Measurements from ENCODE around the gene CERS4. TPM values are rescaled to one million over a fixed set of nuclear protein-coding genes. Genes with fewer than 3 reads are reported as not detected.
A peak's percentile ranks its signal among the peaks of the same experiment; 100 is the strongest.

The CERS4 gene
- total RNA-seq, 1 donor from 2014 or later: 17.7 TPM

- H3K27me3 ChIP-seq (ENCODE audit: control insufficient read depth in 3 of 3, insufficient read depth in 3 of 3, low read length in 3 of 3): no peaks in the 10 kb centered on the region
- H3K9me3 ChIP-seq (ENCODE audit: control insufficient read depth in 3 of 3, low read length in 3 of 3): no peaks in the 10 kb centered on the region
- H3K4me3 ChIP-seq (ENCODE audit: low read length in 3 of 3): no peak overlapping the region
- peaks cover 0 to 11% (median 10%) of the 10 kb centered on the region in 3 donors for H3K4me1 ChIP-seq (ENCODE audit: control insufficient read depth in 3 of 3, insufficient read depth in 3 of 3, low read length in 3 of 3)
- H3K27ac ChIP-seq (ENCODE audit: low read depth, low read length): no peak overlapping the region
- H3K36me3 ChIP-seq (ENCODE audit: control insufficient read depth in 3 of 3, insufficient read depth in 3 of 3, low read length in 3 of 3): no peaks in the 10 kb centered on the region
- peak overlapping the region in 1 of 3 donors; percentile 40 for H3K9ac ChIP-seq (ENCODE audit: low read depth in 1 of 3, low read length in 3 of 3)
Measured at GRCh38 chr19:8250596-8250995, 41.4 kb downstream of the CERS4 start.

GRCh38 chr19:8251025-8251472 is 41.9 kb downstream of the CERS4 start:
- Histone ChIP-seq H3K9me3 (ENCODE audit: control insufficient read depth in 3 of 3, low read length in 3 of 3) (no peaks in the 10 kb centered on the region), H3K4me3 (ENCODE audit: low read length in 3 of 3) (no peak overlapping the region), H3K36me3 (ENCODE audit: control insufficient read depth in 3 of 3, insufficient read depth in 3 of 3, low read length in 3 of 3) (peaks cover 1 to 2% (median 2%) of the 10 kb centered on the region in 3 donors), H3K27ac (ENCODE audit: low read depth, low read length) (no peak overlapping the region), H3K9ac (ENCODE audit: low read depth in 1 of 3, low read length in 3 of 3) (peak overlapping the region in 1 of 3 donors; percentile 40), H3K27me3 (ENCODE audit: control insufficient read depth in 3 of 3, insufficient read depth in 3 of 3, low read length in 3 of 3) (no peaks in the 10 kb centered on the region), H3K4me1 (ENCODE audit: control insufficient read depth in 3 of 3, insufficient read depth in 3 of 3, low read length in 3 of 3) (peaks cover 0 to 11% (median 10%) of the 10 kb centered on the region in 3 donors)

DNA sequence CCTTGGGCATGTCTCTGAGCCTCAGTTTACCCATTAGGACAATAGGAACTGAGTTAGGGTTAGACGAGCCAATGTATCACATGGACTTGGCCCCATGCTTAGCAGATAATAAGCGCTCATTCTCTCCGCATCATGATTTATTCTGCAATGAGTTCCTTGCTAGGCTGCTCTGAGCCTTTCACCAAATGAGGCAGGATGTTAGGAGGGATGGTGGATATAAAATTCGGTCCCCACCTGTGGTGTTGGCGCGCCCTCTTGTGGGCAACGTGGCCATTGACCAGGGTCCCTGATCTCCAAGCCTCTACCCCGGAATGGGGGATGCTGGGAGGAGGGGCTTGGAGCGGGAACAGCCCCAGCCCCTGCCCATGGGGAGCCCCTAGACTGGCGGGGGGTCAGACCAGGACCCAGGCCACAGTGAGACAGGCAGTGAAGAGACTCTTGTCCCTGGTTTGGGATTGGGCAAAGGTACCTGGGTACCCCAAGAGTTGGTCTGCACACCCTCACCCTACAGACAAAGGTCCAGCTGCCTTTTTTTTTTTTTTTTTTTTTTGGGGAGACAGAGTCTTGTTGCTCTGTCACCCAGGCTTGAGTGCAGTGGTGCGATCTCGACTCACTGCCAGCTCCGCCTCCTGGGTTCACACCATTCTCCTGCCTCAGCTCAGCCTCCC is 43.9 kb downstream of the CERS4 start:
- H3K9me3 ChIP-seq (ENCODE audit: control insufficient read depth in 3 of 3, low read length in 3 of 3): no peaks in the 10 kb centered on the region
- peaks cover 5 to 9% (median 7%) of the 10 kb centered on the region in 3 donors for H3K36me3 ChIP-seq (ENCODE audit: control insufficient read depth in 3 of 3, insufficient read depth in 3 of 3, low read length in 3 of 3)
- H3K27ac ChIP-seq (ENCODE audit: low read depth, low read length): no peak overlapping the region
- no peak overlapping the region for H3K9ac ChIP-seq (ENCODE audit: low read depth in 1 of 3, low read length in 3 of 3)
- H3K4me3 ChIP-seq (ENCODE audit: low read length in 3 of 3): no peak overlapping the region
- no peaks in the 10 kb centered on the region for H3K27me3 ChIP-seq (ENCODE audit: control insufficient read depth in 3 of 3, insufficient read depth in 3 of 3, low read length in 3 of 3)
- peaks cover 0 to 11% (median 10%) of the 10 kb centered on the region in 3 donors for H3K4me1 ChIP-seq (ENCODE audit: control insufficient read depth in 3 of 3, insufficient read depth in 3 of 3, low read length in 3 of 3)

GRCh38 chr19:8253678-8254077 is 44.5 kb downstream of the CERS4 start:
- peaks cover 0 to 11% (median 10%) of the 10 kb centered on the region in 3 donors for H3K4me1 ChIP-seq (ENCODE audit: control insufficient read depth in 3 of 3, insufficient read depth in 3 of 3, low read length in 3 of 3)
- H3K27ac ChIP-seq (ENCODE audit: low read depth, low read length): no peak overlapping the region
- no peaks in the 10 kb centered on the region for H3K9me3 ChIP-seq (ENCODE audit: control insufficient read depth in 3 of 3, low read length in 3 of 3)
- no peak overlapping the region for H3K9ac ChIP-seq (ENCODE audit: low read depth in 1 of 3, low read length in 3 of 3)
- H3K36me3 ChIP-seq (ENCODE audit: control insufficient read depth in 3 of 3, insufficient read depth in 3 of 3, low read length in 3 of 3): peaks cover 5 to 9% (median 7%) of the 10 kb centered on the region in 3 donors
- H3K27me3 ChIP-seq (ENCODE audit: control insufficient read depth in 3 of 3, insufficient read depth in 3 of 3, low read length in 3 of 3): no peaks in the 10 kb centered on the region
- no peak overlapping the region for H3K4me3 ChIP-seq (ENCODE audit: low read length in 3 of 3)

- Histone ChIP-seq H3K27me3 (ENCODE audit: control insufficient read depth in 3 of 3, insufficient read depth in 3 of 3, low read length in 3 of 3) (no peaks in the 10 kb centered on the region), H3K4me3 (ENCODE audit: low read length in 3 of 3) (no peak overlapping the region), H3K9ac (ENCODE audit: low read depth in 1 of 3, low read length in 3 of 3) (no peak overlapping the region), H3K4me1 (ENCODE audit: control insufficient read depth in 3 of 3, insufficient read depth in 3 of 3, low read length in 3 of 3) (peaks cover 0 to 11% (median 10%) of the 10 kb centered on the region in 3 donors), H3K36me3 (ENCODE audit: control insufficient read depth in 3 of 3, insufficient read depth in 3 of 3, low read length in 3 of 3) (peaks cover 5 to 9% (median 7%) of the 10 kb centered on the region in 3 donors), H3K27ac (ENCODE audit: low read depth, low read length) (no peak overlapping the region), H3K9me3 (ENCODE audit: control insufficient read depth in 3 of 3, low read length in 3 of 3) (no peaks in the 10 kb centered on the region)
Measured at GRCh38 chr19:8254286-8255001, 45.3 kb downstream of the CERS4 start.

DNA sequence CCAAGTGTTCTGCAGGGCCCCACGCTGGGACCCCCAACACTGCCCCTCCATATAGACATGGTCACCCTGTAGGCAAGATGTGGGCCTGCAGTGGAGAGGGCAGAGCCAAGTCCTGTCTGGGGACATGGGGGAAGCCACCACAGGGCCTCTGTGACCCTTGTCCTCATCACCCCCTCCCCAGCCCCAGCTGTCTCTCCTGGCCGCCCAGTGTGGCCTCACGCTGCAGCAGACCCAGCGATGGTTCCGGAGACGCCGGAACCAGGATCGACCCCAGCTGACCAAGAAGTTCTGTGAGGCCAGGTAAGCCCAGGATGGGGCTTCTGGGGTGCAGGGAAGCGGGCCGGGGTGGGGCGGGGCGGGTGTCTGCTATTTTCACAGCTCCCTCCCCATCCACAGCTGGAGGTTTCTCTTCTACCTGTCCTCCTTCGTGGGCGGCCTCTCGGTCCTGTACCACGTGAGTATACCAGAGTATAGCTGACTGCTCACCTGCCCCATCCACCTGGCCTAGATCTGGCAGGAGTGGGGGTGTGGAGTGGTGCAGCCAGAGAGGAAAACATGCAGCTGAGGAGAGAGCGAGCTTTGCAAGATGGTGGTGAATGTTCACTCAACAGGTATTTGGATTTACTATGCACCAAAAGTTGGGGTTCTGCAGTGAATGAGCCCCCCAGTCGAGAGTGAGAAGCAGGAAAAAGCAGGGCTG is 46.4 kb downstream of the CERS4 start:
- no peaks in the 10 kb centered on the region for H3K9me3 ChIP-seq (ENCODE audit: control insufficient read depth in 3 of 3, low read length in 3 of 3)
- peaks cover 5 to 9% (median 7%) of the 10 kb centered on the region in 3 donors for H3K36me3 ChIP-seq (ENCODE audit: control insufficient read depth in 3 of 3, insufficient read depth in 3 of 3, low read length in 3 of 3)
- no peaks in the 10 kb centered on the region for H3K27me3 ChIP-seq (ENCODE audit: control insufficient read depth in 3 of 3, insufficient read depth in 3 of 3, low read length in 3 of 3)
- peaks cover 0 to 11% (median 10%) of the 10 kb centered on the region in 3 donors for H3K4me1 ChIP-seq (ENCODE audit: control insufficient read depth in 3 of 3, insufficient read depth in 3 of 3, low read length in 3 of 3)
- H3K27ac ChIP-seq (ENCODE audit: low read depth, low read length): no peak overlapping the region
- H3K4me3 ChIP-seq (ENCODE audit: low read length in 3 of 3): no peak overlapping the region
- H3K9ac ChIP-seq (ENCODE audit: low read depth in 1 of 3, low read length in 3 of 3): no peak overlapping the region

DNA sequence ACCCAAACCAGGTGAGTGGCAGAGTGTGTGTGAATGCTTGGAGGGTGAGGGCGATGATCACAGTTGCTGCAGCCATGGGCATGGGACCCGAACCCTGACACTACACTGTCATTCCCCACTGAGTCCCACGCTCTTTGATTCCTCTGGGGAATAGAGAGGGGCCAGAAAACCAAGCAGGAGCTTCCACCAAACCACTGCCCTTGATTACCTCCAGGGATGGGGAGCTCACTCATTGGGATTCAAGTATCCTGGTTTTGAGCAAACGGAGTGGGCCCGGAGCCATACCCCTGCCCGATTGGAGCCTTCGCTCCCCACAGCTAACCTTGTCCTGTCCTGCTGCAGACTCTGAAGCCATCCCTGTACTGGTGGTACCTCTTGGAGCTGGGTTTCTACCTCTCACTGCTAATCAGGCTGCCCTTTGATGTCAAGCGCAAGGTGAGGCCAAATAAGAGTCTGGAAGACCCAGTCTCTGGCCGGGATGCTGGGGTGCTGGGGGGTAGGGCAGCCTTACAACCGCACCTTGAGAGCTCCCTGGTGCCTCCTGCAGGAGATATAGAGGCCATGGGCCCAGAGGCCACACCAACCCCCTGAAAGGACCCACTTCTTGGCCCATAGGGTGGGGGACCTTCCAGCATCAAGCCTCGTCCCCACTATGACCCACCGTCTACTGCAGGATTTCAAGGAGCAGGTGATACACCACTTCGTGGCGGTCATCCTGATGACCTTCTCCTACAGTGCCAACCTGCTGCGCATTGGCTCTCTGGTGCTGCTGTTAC is 47.3 kb downstream of the CERS4 start:
- Histone ChIP-seq H3K4me3 (ENCODE audit: low read length in 3 of 3) (no peak overlapping the region), H3K9ac (ENCODE audit: low read depth in 1 of 3, low read length in 3 of 3) (no peak overlapping the region), H3K36me3 (ENCODE audit: control insufficient read depth in 3 of 3, insufficient read depth in 3 of 3, low read length in 3 of 3) (peaks cover 5 to 9% (median 7%) of the 10 kb centered on the region in 3 donors), H3K27ac (ENCODE audit: low read depth, low read length) (no peak overlapping the region), H3K9me3 (ENCODE audit: control insufficient read depth in 3 of 3, low read length in 3 of 3) (no peaks in the 10 kb centered on the region), H3K27me3 (ENCODE audit: control insufficient read depth in 3 of 3, insufficient read depth in 3 of 3, low read length in 3 of 3) (no peaks in the 10 kb centered on the region), H3K4me1 (ENCODE audit: control insufficient read depth in 3 of 3, insufficient read depth in 3 of 3, low read length in 3 of 3) (peaks cover 0 to 2% (median 2%) of the 10 kb centered on the region in 3 donors)

DNA sequence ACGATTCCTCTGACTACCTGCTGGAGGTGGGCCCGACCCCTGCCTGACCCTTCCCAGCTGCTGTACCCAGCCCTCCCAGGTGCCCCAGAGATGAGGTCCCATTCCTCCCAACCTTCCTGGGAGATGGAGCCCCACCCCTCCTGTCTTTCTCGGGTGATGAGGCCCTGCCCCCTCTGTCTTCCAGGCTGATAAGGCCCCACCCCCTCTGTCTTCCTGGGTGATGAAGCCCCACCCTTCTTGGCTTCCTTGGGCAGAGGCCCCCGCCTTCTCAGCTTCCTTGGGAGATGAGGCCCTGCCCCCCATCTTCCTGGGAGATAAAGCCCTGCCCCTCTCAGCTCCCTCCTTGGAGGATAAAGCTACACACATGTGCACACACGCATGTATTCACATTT is 47.9 kb downstream of the CERS4 start:
- no peak overlapping the region for H3K9ac ChIP-seq (ENCODE audit: low read depth in 1 of 3, low read length in 3 of 3)
- H3K36me3 ChIP-seq (ENCODE audit: control insufficient read depth in 3 of 3, insufficient read depth in 3 of 3, low read length in 3 of 3): peaks cover 5 to 9% (median 7%) of the 10 kb centered on the region in 3 donors
- no peaks in the 10 kb centered on the region for H3K9me3 ChIP-seq (ENCODE audit: control insufficient read depth in 3 of 3, low read length in 3 of 3)
- peaks cover 0 to 2% (median 0%) of the 10 kb centered on the region in 3 donors for H3K4me1 ChIP-seq (ENCODE audit: control insufficient read depth in 3 of 3, insufficient read depth in 3 of 3, low read length in 3 of 3)
- H3K27me3 ChIP-seq (ENCODE audit: control insufficient read depth in 3 of 3, insufficient read depth in 3 of 3, low read length in 3 of 3): no peaks in the 10 kb centered on the region
- no peak overlapping the region for H3K4me3 ChIP-seq (ENCODE audit: low read length in 3 of 3)
- no peak overlapping the region for H3K27ac ChIP-seq (ENCODE audit: low read depth, low read length)

DNA sequence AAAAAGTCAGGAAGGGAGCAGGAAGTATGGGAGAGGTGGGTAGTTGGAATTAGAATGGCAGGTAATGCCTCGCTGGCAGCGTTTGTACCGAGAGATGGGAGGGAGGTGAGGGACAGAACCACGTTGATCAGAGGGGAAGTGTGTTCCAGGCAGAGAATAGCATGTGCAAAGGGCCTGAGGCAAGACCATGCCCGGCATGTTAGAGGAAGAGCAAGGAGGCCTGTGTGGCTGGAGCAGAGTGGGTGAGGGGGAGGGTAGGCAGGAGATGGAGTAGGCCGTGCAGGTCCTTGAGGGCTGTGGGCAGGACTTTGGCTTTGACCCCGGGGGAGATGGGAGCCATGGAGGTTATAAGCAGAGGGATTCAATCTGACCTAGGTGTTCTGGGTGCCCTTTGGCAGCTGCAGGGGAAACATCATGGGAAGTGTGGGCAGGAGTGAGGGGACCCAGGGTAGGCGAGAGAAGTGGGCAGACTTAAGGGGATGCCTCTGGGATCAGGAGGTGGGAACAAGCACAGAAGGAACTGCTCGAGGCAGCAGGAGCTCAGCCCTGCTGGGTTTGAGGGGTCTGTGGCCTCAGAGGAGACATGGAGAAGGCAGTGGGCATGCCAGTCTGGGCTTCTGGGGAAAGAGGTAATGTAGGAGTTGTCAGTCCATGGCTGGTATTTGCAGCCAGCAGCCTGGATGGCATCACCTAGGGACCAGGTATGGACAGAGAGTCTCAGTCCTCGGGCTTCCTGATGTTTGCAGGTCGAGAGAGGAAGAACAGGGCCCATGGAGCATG is 50.2 kb downstream of the CERS4 start:
- no peaks in the 10 kb centered on the region for H3K4me1 ChIP-seq (ENCODE audit: control insufficient read depth in 3 of 3, insufficient read depth in 3 of 3, low read length in 3 of 3)
- peaks cover 5 to 9% (median 7%) of the 10 kb centered on the region in 3 donors for H3K36me3 ChIP-seq (ENCODE audit: control insufficient read depth in 3 of 3, insufficient read depth in 3 of 3, low read length in 3 of 3)
- no peaks in the 10 kb centered on the region for H3K9me3 ChIP-seq (ENCODE audit: control insufficient read depth in 3 of 3, low read length in 3 of 3)
- H3K27ac ChIP-seq (ENCODE audit: low read depth, low read length): no peak overlapping the region
- no peak overlapping the region for H3K9ac ChIP-seq (ENCODE audit: low read depth in 1 of 3, low read length in 3 of 3)
- no peak overlapping the region for H3K4me3 ChIP-seq (ENCODE audit: low read length in 3 of 3)
- no peaks in the 10 kb centered on the region for H3K27me3 ChIP-seq (ENCODE audit: control insufficient read depth in 3 of 3, insufficient read depth in 3 of 3, low read length in 3 of 3)

Measured in skeletal muscle tissue (tissue), 4 donors.